ENCODE results near the gene PAMR1.

GRCh38 chr11:35394941-35395340 is 130.5 kb downstream of the PAMR1 start:
- TF ChIP-seq CTCF (IDR thresholded peaks at IDR 0.05) (no peak), POLR2A (IDR thresholded peaks at IDR 0.05) (no peak)

Data from lower leg skin (tissue), 3 donors.